ENCODE results near the gene MTRFR.

DNA sequence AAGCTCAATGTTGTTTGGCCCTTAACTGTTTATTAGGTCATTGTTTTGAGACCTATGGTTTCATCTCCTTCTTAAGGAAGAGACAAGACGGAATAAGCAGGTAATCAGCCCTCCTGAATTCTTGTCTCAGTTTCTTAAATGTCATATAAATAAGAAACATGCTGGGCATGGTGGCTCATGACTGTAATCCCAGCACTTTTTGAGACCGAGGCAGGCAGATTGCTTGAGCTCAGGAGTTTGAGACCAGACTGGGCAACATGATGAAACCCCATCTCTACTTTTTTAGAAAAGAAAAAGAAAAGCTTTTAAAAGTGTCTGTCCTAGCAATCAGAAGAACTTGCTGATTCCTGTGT, 5.1 kb downstream of the MTRFR start:
- TF ChIP-seq POLR2AphosphoS5 (IDR thresholded peaks at IDR 0.05; ENCODE audit: low read depth, low read length): no peak
- TF ChIP-seq SIN3A (IDR thresholded peaks at IDR 0.05; ENCODE audit: borderline replicate concordance, insufficient read depth, low read length): no peak
- TF ChIP-seq TAF1 (IDR thresholded peaks at IDR 0.05; ENCODE audit: borderline replicate concordance, insufficient read depth, low read length): no peak
- TF ChIP-seq, protein P1, sequence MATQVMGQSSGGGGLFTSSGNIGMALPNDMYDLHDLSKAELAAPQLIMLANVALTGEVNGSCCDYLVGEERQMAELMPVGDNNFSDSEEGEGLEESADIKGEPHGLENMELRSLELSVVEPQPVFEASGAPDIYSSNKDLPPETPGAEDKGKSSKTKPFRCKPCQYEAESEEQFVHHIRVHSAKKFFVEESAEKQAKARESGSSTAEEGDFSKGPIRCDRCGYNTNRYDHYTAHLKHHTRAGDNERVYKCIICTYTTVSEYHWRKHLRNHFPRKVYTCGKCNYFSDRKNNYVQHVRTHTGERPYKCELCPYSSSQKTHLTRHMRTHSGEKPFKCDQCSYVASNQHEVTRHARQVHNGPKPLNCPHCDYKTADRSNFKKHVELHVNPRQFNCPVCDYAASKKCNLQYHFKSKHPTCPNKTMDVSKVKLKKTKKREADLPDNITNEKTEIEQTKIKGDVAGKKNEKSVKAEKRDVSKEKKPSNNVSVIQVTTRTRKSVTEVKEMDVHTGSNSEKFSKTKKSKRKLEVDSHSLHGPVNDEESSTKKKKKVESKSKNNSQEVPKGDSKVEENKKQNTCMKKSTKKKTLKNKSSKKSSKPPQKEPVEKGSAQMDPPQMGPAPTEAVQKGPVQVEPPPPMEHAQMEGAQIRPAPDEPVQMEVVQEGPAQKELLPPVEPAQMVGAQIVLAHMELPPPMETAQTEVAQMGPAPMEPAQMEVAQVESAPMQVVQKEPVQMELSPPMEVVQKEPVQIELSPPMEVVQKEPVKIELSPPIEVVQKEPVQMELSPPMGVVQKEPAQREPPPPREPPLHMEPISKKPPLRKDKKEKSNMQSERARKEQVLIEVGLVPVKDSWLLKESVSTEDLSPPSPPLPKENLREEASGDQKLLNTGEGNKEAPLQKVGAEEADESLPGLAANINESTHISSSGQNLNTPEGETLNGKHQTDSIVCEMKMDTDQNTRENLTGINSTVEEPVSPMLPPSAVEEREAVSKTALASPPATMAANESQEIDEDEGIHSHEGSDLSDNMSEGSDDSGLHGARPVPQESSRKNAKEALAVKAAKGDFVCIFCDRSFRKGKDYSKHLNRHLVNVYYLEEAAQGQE (IDR thresholded peaks at IDR 0.05; ENCODE audit: insufficient read depth in 1 of 2, low read depth in 2 of 2, low read length in 2 of 2): no peak

Data from PFSK-1 (cell line).